GM19397 (cell line): ENCODE data around the gene AFAP1L1.

ENCODE experiments used
- ATAC-seq: cut with Tn5 transposase; IDR thresholded peaks from one replicate; pipeline ENCODE4 v1.9.1; 2021; ENCODE audit warnings: mild to moderate bottlenecking, moderate library complexity; ENCODE audit not compliant: unreplicated experiment

The AFAP1L1 gene

GRCh38 chr5:149271716-149272563, at the start of gene AFAP1L1:
AFAP1L1 (plus strand) TSS chr5:149271859; CDS start chr5:149271969, 110 bp downstream.
- no peak for ATAC-seq

DNA sequence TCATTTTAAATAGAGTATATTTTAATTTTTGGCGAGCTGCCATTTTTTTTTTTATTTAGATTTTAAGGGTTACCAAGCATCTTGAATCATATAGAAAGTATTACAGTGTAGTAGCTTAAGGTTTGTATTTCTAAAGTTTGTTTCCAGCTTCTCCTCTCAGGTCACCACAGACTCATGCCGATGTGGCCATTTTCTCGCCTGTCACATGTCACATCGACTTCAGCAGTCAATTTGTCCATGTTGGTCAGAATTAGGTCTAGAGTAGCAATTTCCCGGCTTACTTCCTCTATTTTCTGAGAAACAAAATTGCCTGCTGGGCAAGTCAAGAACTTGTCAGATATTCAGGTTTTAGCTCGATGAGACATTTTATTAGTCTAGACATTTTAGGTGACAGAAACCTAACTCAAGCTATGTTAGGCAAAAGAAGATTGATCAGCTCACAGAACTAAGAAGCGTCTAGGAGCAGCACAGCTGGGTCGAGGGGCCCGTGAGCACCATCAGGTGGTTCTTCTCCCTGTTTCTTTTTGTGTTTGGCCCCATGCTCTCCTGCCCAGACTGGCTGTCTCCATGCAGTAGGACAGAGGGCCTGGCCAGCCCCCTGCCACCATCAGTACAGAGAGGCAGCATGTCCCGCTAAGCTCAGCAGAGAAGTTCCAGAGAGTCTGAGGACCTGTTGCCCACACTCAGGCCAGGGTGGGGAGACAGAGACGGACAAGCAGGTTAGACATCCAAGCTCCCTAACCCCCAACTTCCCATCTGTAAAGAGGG, 48.4 kb upstream of the AFAP1L1 start:
- ATAC-seq, result no peak

- ATAC-seq, result no peak
Measured at GRCh38 chr5:149224282-149224681, 47.4 kb upstream of the AFAP1L1 start.

DNA sequence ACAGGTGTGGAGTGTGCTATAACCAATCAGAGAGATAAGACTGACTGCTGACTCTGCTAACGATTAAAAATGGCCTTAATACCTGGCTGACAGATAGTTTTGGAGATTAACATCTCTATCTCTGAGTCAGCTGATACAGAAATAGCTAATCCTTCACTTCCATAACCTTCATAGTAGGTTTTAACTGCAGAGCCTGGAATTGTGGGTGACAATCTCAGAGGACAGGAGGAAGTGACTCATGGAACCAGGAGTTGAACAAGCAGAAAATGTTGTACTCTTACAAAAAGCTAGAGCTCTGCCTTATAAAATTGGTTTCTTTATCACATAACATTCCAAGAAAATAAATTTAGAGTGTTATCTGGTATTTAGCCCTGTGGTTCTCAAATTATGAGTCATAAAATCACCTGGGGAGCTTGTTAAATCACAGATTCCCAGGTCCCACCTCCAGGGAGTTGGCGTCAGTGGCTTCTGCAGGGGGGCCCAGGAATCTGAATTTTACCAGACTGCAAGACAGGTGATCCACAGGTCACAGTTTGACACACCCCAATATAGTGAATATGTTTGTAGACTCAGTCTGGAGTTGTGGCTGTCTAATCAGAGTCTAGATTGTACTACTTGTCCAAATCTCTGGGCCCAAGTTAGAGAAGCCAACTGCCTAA, 44.4 kb upstream of the AFAP1L1 start:
- ATAC-seq, result no peak

DNA sequence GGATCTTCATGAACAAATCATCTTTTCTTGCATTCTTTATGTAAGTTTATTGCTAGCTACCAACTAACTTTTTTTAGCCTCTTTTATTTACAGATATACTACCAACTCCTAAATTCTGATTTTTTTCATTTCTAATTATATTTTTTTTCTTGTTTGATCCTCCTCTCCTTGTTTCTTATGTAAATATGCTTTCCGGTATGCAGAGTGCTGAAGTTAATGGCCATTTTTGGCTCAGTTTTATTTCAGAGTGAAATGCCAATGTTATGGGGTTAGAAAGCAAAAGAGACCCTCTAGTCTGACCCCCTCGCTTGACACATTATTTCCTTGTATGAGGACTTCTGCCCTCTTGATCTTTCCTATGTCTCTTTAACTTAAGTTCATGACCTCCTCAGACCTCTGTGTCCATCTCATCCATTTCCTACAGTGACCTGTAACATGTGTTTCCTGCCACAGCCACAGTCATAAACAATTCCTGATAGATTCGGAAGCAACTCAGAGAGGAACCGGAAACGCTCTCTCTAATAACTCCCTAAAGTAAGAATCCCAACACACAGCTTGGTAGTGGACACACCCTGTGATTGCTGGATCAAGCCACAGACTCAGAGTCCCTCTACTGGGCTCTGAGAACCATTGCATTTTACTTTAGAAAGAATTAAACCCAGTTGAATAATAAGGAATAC, 42.9 kb upstream of the AFAP1L1 start:
- no peak for ATAC-seq

GRCh38 chr5:149229298-149229937, 42.2 kb upstream of the AFAP1L1 start:
- no peak for ATAC-seq

GRCh38 chr5:149235841-149236240, 35.8 kb upstream of the AFAP1L1 start:
- no peak for ATAC-seq

DNA sequence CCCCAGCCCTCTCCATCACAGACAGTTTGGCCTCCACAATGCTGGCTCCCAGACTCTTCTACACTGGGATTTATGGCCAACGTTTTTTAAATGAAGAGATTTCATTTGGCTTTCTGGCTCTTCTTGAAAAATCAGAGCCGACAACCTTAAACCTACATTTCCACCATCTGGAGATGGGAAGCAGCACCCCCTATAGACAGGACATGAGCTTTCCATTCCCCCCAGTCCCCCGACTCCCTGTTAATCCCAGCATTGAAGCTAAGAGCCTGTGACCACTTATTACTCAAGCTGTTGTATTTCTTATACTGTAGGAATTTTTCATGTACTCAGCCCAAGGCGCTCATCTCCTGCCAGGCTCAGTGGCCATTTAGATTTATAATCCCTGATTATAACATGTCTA, 34.0 kb upstream of the AFAP1L1 start:
- no peak for ATAC-seq

GRCh38 chr5:149238540-149238939, 33.1 kb upstream of the AFAP1L1 start:
- ATAC-seq, result no peak

- ATAC-seq, result no peak
Measured at GRCh38 chr5:149239917-149240316, 31.7 kb upstream of the AFAP1L1 start.

DNA sequence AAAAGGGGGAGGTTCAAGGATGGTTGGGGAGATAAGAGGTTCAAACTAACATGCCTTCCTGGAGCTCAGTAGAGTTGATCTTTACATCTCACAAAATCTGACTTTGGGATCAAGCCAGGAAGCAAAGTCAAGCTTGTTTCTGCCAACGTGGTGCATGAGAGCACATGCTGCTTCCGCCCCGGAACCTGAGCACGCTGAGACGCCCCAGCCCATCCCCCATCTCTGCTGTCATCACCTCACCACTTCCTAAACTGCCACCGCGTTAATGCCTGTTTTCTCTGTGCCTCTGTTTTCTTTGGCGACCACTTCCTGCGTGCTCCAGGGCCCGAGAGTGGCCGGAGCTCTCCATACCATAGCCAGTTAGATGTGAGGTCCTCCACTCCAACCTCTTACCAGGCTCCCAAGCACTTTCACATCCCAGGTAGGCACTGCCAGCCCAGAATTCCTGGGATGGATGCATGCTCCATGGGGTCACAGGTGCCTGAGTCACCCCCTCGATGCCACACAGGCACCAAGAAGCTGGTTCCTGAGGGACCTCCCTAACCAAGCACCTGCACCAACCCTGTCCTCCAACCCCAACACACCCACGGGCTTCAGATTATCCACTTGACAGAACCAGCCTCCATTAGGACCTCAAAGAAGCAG, 31.2 kb upstream of the AFAP1L1 start:
- ATAC-seq, result peak; percentile 54

DNA sequence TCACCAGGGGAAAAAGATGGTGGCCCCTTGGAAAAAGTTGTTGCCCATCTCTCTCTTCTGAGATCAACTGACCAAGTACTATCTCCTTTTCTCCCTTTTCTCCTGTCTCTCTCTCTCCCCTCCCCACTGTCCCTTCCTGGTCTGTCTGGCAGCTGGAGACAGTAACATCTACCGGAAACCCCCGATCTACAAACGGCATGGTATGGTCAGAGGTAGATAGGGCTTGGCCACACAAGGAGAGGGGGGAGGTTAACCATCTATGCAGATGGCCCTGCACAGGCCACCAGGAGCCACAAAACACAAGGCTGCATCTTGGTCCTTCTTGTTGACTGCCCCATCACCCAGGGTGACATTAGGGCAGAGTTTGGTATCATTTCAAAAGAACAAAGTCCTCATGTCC, 29.3 kb upstream of the AFAP1L1 start:
- no peak for ATAC-seq

DNA sequence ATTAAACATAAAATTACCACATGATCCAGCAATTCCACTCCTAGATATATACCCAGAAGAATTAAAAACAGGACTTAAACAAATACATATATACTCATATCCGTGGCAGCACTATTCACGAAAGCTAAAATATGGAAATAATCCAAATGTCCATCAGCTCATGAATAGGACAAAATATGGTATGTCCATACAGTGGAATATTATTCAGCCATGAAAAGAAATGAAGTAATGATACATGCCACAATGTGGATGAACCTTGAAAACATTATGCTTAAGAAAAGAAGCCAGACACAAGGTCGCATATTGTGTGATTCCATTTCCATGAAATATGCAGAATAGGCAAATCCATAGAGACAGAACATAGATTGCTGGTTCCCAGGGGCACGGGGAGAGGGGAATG, 24.8 kb upstream of the AFAP1L1 start:
- no peak for ATAC-seq

DNA sequence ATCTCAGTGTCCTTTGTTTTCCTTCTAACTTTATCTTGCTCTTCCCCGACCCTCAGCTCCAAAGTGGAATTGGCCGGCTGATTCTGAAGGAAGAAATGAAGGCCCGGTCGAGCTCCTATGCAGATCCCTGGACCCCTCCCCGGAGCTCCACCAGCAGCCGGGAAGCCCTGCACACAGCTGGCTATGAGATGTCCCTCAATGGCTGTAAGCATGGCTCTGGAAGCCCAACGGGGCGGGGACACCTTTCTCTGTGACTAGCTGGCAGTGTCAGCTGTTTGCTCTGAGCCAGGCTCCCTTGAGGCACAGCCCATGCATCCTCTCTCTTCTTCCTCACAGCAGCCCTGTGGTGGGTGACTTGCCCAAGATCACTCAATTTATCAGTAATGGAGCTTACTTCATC, 23.9 kb upstream of the AFAP1L1 start:
- ATAC-seq, result no peak

DNA sequence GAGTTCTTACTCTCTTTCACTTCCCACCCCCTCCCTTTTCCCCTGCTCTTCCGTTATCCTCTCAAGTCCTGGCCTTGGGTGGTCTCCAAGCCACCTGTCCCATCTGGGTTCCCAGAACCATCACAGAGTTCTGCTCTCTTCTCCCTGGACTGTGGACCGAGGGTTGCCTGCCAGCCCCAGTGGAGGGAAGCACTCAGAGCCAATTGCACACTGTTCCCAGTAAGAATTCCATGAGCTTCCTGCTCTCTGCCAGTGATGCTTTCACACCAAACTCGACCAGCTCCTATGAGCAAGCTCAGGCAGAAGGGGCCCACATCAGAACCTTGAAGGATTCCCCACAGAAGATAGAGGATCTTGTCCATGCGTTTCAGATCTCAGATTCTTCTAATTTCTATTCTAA, 20.1 kb upstream of the AFAP1L1 start:
- no peak for ATAC-seq

DNA sequence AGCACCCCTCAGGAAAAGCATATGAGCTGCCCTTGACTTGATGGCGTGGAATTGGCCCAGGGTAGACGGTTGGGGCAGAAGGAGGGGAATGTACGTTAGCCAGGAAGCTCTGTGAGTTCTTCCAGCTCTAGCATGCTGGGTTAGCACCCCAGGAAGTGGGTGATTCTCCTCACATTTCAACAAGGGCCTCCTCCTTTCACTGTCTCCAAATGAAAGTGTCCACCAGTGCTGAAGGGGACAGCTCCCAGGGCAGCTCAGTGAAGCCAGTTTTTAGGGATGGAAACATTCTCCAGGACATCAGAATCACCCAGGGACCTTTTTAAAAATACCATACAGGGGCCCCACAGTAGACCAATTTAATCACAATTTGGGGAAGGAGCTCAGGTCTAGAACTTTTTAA, 17.2 kb upstream of the AFAP1L1 start:
- ATAC-seq, result no peak

DNA sequence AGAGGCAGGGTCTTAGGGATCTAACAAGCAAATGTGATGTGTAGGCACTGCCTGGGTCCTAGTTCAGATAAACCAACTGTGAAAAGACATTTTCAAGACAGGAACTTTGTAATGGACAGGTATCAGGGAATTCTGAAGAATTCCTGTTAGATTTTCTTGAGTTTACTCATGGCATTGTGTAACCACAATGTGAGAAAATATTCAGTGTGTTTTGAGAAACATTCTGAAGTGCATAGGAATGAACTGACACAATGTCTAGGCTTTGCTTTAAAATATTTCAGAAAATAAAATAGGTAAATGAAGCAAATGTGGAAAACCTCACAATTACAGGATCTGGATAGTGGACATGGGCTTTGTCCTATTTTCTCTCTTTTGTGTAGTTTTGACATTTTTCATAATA, 15.2 kb upstream of the AFAP1L1 start:
- no peak for ATAC-seq

DNA sequence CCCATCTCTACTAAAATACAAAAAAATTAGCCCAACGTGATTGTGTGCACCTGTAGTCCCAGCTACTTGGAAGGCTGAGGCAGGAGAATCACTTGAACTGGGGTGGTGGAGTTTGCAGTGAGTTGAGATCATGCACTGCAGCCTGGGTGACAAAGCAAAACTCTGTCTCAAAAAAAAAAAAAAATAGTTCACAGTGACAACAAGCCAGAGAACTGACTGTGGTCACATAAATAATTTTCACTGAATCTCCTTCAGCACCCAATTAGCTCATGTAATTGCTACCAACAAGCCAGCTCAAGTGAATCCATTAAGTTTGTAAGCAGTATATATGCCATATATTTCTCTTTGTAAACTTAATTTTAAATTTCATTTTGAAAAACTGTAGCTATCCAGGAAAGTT, 14.5 kb upstream of the AFAP1L1 start:
- no peak for ATAC-seq

- ATAC-seq, result no peak
Measured at GRCh38 chr5:149257889-149258705, 13.6 kb upstream of the AFAP1L1 start.
